HepG2 (cell line): ENCODE results near the gene APPBP2.

Source experiments
- EZH2 ChIP-seq: conservative IDR thresholded peaks from 2 replicates; pipeline ENCODE4 v1.6.1; 2012; ENCODE audit warnings: mild to moderate bottlenecking, low read depth, low read length, moderate library complexity
- THAP11 ChIP-seq: IDR thresholded peaks from 2 replicates; pipeline ENCODE4 v1.6.1; 2016; ENCODE audit warnings: missing biosample characterization, missing genetic modification reagents
- YY1 ChIP-seq: IDR thresholded peaks from 2 replicates; pipeline ENCODE4 v1.6.1; 2011; ENCODE audit warnings: low read length, low read depth, moderate library complexity, mild to moderate bottlenecking; ENCODE audit not compliant: insufficient read depth, insufficient replicate concordance
- ZBTB20 ChIP-seq: sonication (generic); formaldehyde crosslinking; IDR thresholded peaks from 2 replicates; pipeline ENCODE4 v1.8.1; 2023; ENCODE audit warnings: missing genetic modification reagents, low read depth, mild to moderate bottlenecking, borderline replicate concordance
- ZNF225 ChIP-seq: sonication (generic); formaldehyde crosslinking; IDR thresholded peaks from 2 replicates; pipeline ENCODE4 v1.4.0; 2020; ENCODE audit warnings: mild to moderate bottlenecking, missing genetic modification reagents
- ZNF441 ChIP-seq: sonication (generic); formaldehyde crosslinking; IDR thresholded peaks from 2 replicates; pipeline ENCODE4 v1.7.0; 2021; ENCODE audit warnings: missing genetic modification reagents, borderline replicate concordance
- TF ChIP-seq, protein P1 (sequence below): sonication (generic); formaldehyde crosslinking; IDR thresholded peaks from 2 replicates; pipeline ENCODE4 v1.8.0; 2022; ENCODE audit warnings: low read depth, missing genetic modification reagents
- TF ChIP-seq, protein P2 (sequence below): sonication (generic); formaldehyde crosslinking; IDR thresholded peaks from 2 replicates; pipeline ENCODE4 v1.5.0; 2020; ENCODE audit warnings: mild to moderate bottlenecking, low read depth, missing genetic modification reagents, borderline replicate concordance
- TF ChIP-seq, protein P3 (sequence below): sonication (generic); formaldehyde crosslinking; IDR thresholded peaks from 2 replicates; pipeline ENCODE4 v1.9.0; 2021; ENCODE audit warnings: missing genetic modification reagents, mild to moderate bottlenecking, borderline replicate concordance

DNA sequence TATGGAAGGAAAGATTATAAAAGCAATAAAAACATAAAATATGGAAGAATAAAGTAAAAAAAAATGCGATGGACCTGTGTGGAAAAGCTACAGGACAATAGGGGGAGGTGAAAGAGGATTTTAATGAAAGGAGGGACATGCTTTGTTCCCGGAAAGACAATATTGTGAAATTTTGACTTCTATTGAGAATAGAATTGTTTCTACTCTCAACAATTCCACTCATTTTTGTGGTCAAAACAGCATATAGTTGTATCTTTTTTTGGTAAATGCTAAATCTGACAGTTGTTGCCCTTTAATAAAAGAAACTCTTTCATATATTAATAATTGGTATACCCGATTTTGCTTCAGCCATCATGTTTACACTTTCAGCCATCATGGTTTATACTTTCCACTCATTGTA is 22.9 kb upstream of the APPBP2 start:
- TF ChIP-seq THAP11 (no peak), EZH2 (no peak), YY1 (no peak), ZBTB20 (CRISPR knock-in tag) (no peak), ZNF225 (CRISPR knock-in tag) (no peak), ZNF441 (no peak)
- TF ChIP-seq, protein P1, sequence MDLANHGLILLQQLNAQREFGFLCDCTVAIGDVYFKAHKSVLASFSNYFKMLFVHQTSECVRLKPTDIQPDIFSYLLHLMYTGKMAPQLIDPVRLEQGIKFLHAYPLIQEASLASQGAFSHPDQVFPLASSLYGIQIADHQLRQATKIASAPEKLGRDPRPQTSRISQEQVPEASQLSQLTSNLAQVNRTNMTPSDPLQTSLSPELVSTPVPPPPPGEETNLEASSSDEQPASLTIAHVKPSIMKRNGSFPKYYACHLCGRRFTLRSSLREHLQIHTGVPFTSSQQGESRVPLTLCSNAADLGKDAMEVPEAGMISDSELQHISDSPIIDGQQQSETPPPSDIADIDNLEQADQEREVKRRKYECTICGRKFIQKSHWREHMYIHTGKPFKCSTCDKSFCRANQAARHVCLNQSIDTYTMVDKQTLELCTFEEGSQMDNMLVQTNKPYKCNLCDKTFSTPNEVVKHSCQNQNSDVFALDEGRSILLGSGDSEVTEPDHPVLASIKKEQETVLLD (CRISPR knock-in tag) = no peak
- TF ChIP-seq, protein P2, sequence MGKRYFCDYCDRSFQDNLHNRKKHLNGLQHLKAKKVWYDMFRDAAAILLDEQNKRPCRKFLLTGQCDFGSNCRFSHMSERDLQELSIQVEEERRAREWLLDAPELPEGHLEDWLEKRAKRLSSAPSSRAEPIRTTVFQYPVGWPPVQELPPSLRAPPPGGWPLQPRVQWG (CRISPR knock-in tag) = no peak
- TF ChIP-seq, protein P3, sequence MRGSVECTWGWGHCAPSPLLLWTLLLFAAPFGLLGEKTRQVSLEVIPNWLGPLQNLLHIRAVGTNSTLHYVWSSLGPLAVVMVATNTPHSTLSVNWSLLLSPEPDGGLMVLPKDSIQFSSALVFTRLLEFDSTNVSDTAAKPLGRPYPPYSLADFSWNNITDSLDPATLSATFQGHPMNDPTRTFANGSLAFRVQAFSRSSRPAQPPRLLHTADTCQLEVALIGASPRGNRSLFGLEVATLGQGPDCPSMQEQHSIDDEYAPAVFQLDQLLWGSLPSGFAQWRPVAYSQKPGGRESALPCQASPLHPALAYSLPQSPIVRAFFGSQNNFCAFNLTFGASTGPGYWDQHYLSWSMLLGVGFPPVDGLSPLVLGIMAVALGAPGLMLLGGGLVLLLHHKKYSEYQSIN (CRISPR knock-in tag) = no peak
